PC-9 (cell line): ENCODE measurements around the gene SLC25A4. TPM values are rescaled to one million over a fixed set of nuclear protein-coding genes. Genes with fewer than 3 reads are reported as not detected.
A peak's percentile ranks its signal among the peaks of the same experiment; 100 is the strongest.

ENCODE experiments used
- BruUV-seq: library from RNA; stranded (reverse); fragments of 400-500 nt; replicated peaks from 2 replicates; lab custom pipeline; 2021; lab: Mats Ljungman, UMichigan
- CTCF ChIA-PET: fragments of 300-600 bp; sonication (Branson Sonifier 250); formaldehyde crosslinking; loops from one replicate; lab custom pipeline; 2022; ENCODE audit warnings: antibody characterized with exemption; lab: Charles Lee
- POLR2A ChIA-PET: fragments of 300-600 bp; sonication (Branson Sonifier 250); formaldehyde crosslinking; loops from one replicate; lab custom pipeline; 2022; ENCODE audit warnings: antibody characterized with exemption; ENCODE audit not compliant: unreplicated experiment; lab: Charles Lee
- DNase-seq, 2 experiments: peaks; one replicate each; pipeline versions ENCODE4 v3.0.0 to v3.0.0-alpha.2; 2015 to 2022; ENCODE audit warnings: mixed read lengths in 1 of 2
- H2AFZ ChIP-seq: fragments of 200-600 bp; sonication (generic); 2 replicates; pipeline ENCODE4 v1.8.1; 2017; ENCODE audit warnings: antibody characterized with exemption
- H3F3A ChIP-seq: fragments of 200-600 bp; sonication (generic); 2 replicates; pipeline ENCODE4 v1.8.1; 2017; ENCODE audit warnings: antibody characterized with exemption, mild to moderate bottlenecking, low read depth; ENCODE audit not compliant: insufficient read depth
- H3K27ac ChIP-seq: fragments of 200-600 bp; sonication (generic); 2 replicates; pipeline ENCODE4 v1.6.1; 2016; ENCODE audit warnings: mixed run types
- H3K27me3 ChIP-seq: fragments of 200-600 bp; sonication (generic); 2 replicates; pipeline ENCODE4 v1.6.1; 2016; ENCODE audit warnings: low read depth, mixed run types; ENCODE audit not compliant: insufficient read depth
- H3K36me3 ChIP-seq: fragments of 200-600 bp; sonication (generic); 2 replicates; pipeline ENCODE4 v1.6.1; 2016; ENCODE audit warnings: low read depth, mixed run types
- H3K4me1 ChIP-seq: fragments of 200-600 bp; sonication (generic); replicated peaks from 2 replicates; pipeline ENCODE4 v1.6.1; 2016; ENCODE audit warnings: mixed run types; ENCODE audit not compliant: insufficient read depth
- H3K4me2 ChIP-seq: fragments of 200-600 bp; sonication (generic); 2 replicates; pipeline ENCODE4 v1.6.1; 2017; ENCODE audit warnings: mixed run types
- H3K4me3 ChIP-seq: fragments of 200-600 bp; sonication (generic); 2 replicates; pipeline ENCODE4 v1.6.1; 2016; ENCODE audit warnings: mixed run types
- H3K79me2 ChIP-seq: fragments of 200-600 bp; sonication (generic); 2 replicates; pipeline ENCODE4 v1.6.1; 2017; ENCODE audit warnings: low read depth, mixed run types
- H3K9me2 ChIP-seq: fragments of 200-600 bp; sonication (generic); 2 replicates; pipeline ENCODE4 v1.8.1; 2017; ENCODE audit warnings: mild to moderate bottlenecking; ENCODE audit not compliant: insufficient read depth
- H3K9me3 ChIP-seq: fragments of 200-600 bp; sonication (generic); 2 replicates; pipeline ENCODE4 v1.8.1; 2016; ENCODE audit warnings: low read depth; ENCODE audit not compliant: insufficient read depth
- H4K20me1 ChIP-seq: fragments of 200-600 bp; sonication (generic); 2 replicates; pipeline ENCODE4 v1.8.1; 2017; ENCODE audit not compliant: insufficient read depth
- EZH2 ChIP-seq: fragments of 200-600 bp; sonication (generic); IDR thresholded peaks from 2 replicates; pipeline ENCODE4 v1.8.0; 2017; ENCODE audit warnings: antibody characterized with exemption, low read depth
- intact Hi-C: fragments of 100-400 bp; cut with micrococcal nuclease; formaldehyde crosslinking; loops from one replicate; pipeline ENCODE4 v1.10.0; 2022; ENCODE audit not compliant: unreplicated experiment
- total RNA-seq: library from RNA; stranded (reverse); gene quantifications from 2 replicates; pipeline ENCODE4 v1.2.3, GENCODE V29; 2021
- TF ChIP-seq, protein P1 (sequence below): fragments of 200-600 bp; sonication (generic); conservative IDR thresholded peaks from 2 replicates; pipeline ENCODE4 v1.6.1; 2017; ENCODE audit warnings: mixed run types, antibody characterized with exemption, mild to moderate bottlenecking, moderate library complexity

SLC25A4 gene
- total RNA-seq, 1 experiment from 2014 or later, result 15.6 TPM

DNA sequence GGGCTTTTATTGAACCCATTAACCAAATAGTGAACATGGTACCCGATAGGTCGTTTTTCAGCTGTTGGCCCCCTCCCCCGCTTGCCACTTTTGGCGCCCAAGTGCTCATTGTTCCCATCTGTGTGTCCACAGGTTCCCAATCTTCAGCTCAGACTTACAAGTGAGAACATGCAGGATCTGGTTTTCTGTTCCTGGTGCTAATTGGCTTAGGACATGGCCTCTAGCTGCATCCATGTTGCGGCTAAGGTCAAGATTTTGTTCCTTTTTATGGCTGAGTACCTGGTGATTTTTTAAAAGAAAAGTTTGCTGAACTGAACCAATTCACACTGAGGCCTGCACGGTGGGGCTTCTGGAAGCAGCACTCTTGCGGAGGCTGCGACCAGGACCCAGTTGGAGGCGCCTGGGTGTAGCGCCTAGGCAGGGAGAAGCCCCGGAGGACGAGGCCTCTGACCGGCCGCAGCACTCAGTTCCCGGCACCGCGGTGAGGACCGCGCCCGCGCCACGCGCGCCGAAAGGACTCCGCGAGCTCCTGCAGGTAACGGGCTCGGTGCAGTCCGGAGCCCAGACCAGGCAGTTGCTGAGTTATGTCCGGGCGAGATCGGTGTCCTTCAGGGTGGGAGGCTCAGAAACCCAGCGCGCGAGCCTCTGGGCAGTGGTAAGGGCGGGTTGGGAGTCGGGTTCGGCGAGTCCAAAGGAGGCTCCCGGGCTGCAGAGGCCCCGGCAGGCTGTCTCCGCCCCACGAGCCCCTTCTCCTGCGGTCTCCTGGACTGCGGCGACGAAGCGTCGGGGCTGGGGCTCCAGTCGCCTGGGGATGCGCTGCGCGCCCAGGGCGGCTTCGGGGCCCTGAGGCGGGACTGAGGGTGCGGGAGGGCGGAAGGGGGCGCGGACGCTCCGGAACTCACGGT, 15.8 kb upstream of the SLC25A4 start:
- peak in 1 of 2 experiments; percentile 10 for DNase-seq
- Histone ChIP-seq H2AFZ (no peak overlapping the region), H3K4me2 (no peak overlapping the region), H3K4me3 (no peak overlapping the region), H3K4me1 (peaks cover 7% of the 10 kb centered on the region; the same call in 1 of the 2 replicates), H3K79me2 (no peaks in the 10 kb centered on the region), H4K20me1 (0 out of 2 replicates have a peak, but pooled peaks cover 5% of the 10 kb centered on the region), H3F3A (no peaks in the 10 kb centered on the region), H3K9me3 (no peaks in the 10 kb centered on the region), H3K27me3 (no peaks in the 10 kb centered on the region; the same call in 1 of the 2 replicates), H3K9me2 (no peaks in the 10 kb centered on the region), H3K36me3 (no peaks in the 10 kb centered on the region), H3K27ac (no peak overlapping the region)
- TF ChIP-seq EZH2, result no peak
- TF ChIP-seq, protein P1, sequence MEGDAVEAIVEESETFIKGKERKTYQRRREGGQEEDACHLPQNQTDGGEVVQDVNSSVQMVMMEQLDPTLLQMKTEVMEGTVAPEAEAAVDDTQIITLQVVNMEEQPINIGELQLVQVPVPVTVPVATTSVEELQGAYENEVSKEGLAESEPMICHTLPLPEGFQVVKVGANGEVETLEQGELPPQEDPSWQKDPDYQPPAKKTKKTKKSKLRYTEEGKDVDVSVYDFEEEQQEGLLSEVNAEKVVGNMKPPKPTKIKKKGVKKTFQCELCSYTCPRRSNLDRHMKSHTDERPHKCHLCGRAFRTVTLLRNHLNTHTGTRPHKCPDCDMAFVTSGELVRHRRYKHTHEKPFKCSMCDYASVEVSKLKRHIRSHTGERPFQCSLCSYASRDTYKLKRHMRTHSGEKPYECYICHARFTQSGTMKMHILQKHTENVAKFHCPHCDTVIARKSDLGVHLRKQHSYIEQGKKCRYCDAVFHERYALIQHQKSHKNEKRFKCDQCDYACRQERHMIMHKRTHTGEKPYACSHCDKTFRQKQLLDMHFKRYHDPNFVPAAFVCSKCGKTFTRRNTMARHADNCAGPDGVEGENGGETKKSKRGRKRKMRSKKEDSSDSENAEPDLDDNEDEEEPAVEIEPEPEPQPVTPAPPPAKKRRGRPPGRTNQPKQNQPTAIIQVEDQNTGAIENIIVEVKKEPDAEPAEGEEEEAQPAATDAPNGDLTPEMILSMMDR, result no peak
- intact Hi-C loops, result no loop called here
- no TSS peak for BruUV-seq
- POLR2A ChIA-PET, result no interaction called here
- CTCF ChIA-PET, result interaction anchor here (0.6 kb wide), 1 partner anchor 250 kb away, joined by 3 read pairs; no protein-coding TSS in a partner anchor

GRCh38 chr4:185128272-185129119, 14.6 kb upstream of the SLC25A4 start:
- no peaks in the 10 kb centered on the region for H4K20me1 ChIP-seq
- H2AFZ ChIP-seq, result no peak overlapping the region
- intact Hi-C loops, result no loop called here
- H3K9me2 ChIP-seq, result no peaks in the 10 kb centered on the region
- no TSS peak for BruUV-seq
- H3K4me1 ChIP-seq, result no peaks in the 10 kb centered on the region
- H3F3A ChIP-seq, result no peaks in the 10 kb centered on the region
- H3K27me3 ChIP-seq, result no peaks in the 10 kb centered on the region; the same call in 1 of the 2 replicates
- POLR2A ChIA-PET, result no interaction called here
- H3K4me2 ChIP-seq, result peak overlapping the region; percentile 56
- TF ChIP-seq, protein P1, result no peak
- no peak for TF ChIP-seq EZH2
- H3K9me3 ChIP-seq, result no peaks in the 10 kb centered on the region
- H3K4me3 ChIP-seq, result peak overlapping the region; percentile 14; the same call in 1 of the 2 replicates
- no peaks in the 10 kb centered on the region for H3K36me3 ChIP-seq
- no peak overlapping the region for H3K27ac ChIP-seq
- H3K79me2 ChIP-seq, result no peaks in the 10 kb centered on the region
- CTCF ChIA-PET, result no interaction called here
- peak in 1 of 2 experiments; percentile 19 for DNase-seq

DNA sequence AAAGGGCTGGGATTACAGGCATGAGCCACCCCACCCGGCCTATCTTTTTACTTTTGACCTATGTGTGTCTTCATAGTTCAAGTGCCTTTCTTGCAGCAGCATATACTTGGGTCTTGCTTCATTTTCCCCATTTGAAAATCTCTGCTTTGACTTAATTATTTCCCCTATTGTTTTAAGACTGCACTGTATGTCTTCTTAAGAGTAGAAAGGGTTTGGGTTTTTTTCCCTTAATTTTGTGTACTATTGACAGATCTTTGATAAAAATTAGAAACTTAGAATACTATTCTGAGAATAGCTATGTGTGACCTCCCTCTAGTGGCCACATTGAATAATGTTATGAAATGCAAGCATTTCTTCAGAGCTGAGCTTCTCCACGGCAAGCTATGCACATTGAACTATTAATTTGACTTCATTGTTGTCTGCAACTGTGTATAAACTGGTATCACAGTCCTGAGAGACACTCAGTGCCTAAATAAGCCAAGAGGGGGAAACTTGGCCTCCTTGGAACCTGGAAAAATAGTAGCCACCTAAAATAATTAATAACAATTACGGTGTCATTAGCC, 8.7 kb upstream of the SLC25A4 start:
- no peak overlapping the region for H3K4me2 ChIP-seq
- intact Hi-C loops, result loop anchor here (1.0 to 10.0 kb wide), 6 partner anchors 37 to 870 kb away; partner anchors contain the start of gene CENPU
- H3K27ac ChIP-seq, result no peak overlapping the region
- H4K20me1 ChIP-seq, result no peaks in the 10 kb centered on the region
- DNase-seq, result no peak
- H3F3A ChIP-seq, result no peaks in the 10 kb centered on the region
- no peak overlapping the region for H2AFZ ChIP-seq
- no peaks in the 10 kb centered on the region for H3K79me2 ChIP-seq
- ChIA-PET CTCF (interaction anchor here (0.7 to 1.4 kb wide), 7 partner anchors 9 to 870 kb away, joined by 3 to 7 read pairs (median 5); partner anchors contain the start of gene SLC25A4), POLR2A (no interaction called here)
- H3K36me3 ChIP-seq, result no peaks in the 10 kb centered on the region
- TF ChIP-seq, protein P1, result peak; percentile 87
- no peak for TF ChIP-seq EZH2
- H3K4me3 ChIP-seq, result no peak overlapping the region
- BruUV-seq, result no TSS peak
- no peaks in the 10 kb centered on the region for H3K27me3 ChIP-seq
- H3K9me2 ChIP-seq, result no peaks in the 10 kb centered on the region
- H3K4me1 ChIP-seq, result no peaks in the 10 kb centered on the region
- no peaks in the 10 kb centered on the region for H3K9me3 ChIP-seq
